Measurements from ENCODE around the gene TSHZ1. TPM values are rescaled to one million over a fixed set of nuclear protein-coding genes. Genes with fewer than 3 reads are reported as not detected.
"Not testable (repeated sequence)": the region's sequence is repeated elsewhere in the genome, so short reads cannot be mapped to it uniquely, and the experiment has no call there.

The TSHZ1 gene
- total RNA-seq, 1 donor from 2014 or later, result 12.1 TPM

DNA sequence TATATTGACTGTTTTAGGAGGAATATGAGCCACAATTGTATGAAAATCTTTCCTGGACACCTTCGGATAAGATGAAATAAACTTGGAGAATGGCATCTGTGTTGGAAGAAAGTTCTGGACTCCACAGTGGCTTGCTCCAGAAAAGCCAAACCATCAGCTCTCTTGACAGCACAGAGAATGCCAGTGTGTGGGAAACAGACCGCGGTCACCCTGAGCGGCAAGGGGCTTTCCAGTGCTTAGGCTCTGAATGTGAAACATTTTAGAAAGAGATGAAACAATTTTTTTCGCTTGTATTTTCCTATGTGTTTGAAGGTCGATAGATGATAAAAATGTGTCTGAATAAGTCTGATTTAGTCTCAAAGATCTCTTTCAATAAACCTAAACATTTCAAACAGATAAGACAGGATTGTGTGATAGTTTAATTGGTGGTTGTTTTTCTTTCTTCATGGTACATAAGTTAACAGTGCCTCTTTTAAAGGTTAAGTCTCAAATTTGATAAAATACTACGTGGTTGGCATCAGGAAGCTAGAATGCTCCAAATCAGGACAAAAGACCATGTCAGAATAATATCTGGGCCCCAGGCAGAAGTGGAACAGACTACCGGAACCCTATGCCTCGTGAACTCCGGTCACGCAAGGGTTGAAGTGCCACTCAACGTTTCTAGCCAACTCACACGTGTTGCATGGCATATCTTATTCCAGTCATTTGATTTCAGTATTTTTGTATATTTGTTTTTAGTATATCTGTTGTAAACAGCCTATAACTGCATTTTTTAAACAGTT, 30.6 kb upstream of the TSHZ1 start:
- DNase-seq (ENCODE audit: low spot score) (no peak), ATAC-seq (no peak)

DNA sequence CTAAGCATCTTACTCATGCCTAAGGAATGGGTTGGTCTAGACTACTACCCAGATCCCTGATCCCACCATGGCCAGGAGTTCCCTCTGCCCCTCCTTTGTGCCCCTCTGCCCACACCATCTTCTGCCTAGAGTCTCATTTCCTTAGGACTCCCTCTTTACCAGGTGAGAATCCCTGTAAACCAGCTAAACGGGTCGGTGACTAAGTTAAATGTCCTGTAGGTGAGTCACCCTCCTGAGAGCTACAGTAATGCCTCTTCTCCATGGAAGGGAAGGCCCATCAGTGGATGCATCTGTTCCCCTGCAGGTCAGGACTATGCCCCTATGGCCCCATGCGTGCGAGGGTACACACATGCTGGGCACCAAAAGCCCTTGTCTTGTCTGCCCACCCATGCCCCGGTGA, 27.1 kb upstream of the TSHZ1 start:
- DNase-seq (ENCODE audit: low spot score) (no peak), ATAC-seq (no peak)

DNA sequence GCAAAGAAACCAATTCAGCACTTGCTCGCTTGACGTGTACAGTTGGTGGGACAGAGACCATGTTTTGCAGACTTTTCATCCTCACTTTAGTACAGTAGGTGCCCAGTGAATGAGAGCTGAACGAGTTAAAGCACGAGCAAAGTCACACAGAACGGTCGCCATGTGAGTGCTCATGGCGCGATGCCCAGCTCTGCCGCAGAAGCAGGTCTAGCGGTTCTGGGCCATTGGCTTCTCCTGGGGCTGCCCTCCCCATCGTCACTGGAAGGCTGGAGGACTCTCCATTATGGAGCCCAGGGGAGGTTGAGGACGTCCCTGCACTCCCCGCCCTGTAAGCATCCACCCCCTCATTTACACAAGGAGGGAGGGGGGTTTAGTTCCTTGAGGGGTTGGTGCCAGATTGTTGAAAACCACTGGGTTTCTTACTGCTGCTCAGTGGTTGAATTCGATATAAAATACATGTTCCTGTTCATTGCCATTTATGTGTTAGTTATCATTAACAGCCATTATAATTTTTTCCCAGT, 26.6 kb upstream of the TSHZ1 start:
- ATAC-seq (no peak), DNase-seq (ENCODE audit: low spot score) (no peak)

DNA sequence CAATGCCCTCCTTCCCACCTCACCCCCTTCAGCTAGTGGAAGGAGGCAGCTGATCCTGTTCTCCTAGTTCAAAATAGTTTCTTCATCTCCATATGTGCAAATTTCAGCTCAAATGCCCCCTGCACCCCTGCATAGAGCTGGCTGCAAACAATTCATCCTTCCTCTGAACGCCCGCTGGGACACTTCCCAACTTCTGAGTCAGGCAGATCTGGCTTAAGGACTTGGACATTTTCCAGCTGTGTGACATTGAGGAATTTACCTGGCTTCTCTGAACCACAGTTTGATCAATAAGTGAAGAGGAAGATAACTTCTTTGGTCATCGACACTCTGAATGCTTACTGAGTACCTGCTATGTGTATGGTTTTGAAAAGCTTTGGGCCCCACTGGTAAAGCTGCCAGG, 25.1 kb upstream of the TSHZ1 start:
- ATAC-seq, result no peak
- no peak for DNase-seq (ENCODE audit: low spot score)

GRCh38 chr18:75187702-75188101, 22.9 kb upstream of the TSHZ1 start:
- DNase-seq (ENCODE audit: low spot score); ATAC-seq: not testable (repeated sequence)

- no peak for ATAC-seq
- DNase-seq (ENCODE audit: low spot score), result no peak
Observed at GRCh38 chr18:75189696-75190095, 20.9 kb upstream of the TSHZ1 start.

- no peak for DNase-seq (ENCODE audit: low spot score)
- ATAC-seq, result no peak
Observed at GRCh38 chr18:75192899-75193298, 17.7 kb upstream of the TSHZ1 start.

GRCh38 chr18:75198036-75198435, 12.6 kb upstream of the TSHZ1 start:
- ATAC-seq (no peak), DNase-seq (ENCODE audit: low spot score) (no peak)

DNA sequence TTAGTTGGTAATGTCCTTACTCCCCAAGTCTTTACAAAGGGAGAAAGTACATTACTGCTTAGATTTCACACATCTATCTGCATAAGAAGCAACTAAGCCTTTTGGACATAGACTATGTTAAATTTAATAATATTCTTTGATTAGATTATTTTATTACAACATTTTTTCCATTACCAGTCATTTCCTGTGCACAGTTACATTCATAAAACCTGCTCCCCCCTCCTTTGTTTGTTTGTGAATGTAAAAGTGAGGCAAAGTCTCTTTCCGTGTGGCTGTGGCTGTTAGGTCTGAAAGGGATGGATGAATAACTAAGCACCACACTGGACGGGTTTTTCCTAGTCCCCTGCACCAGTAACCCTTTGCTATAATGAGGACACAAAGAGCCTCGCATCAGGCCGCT, 11.3 kb upstream of the TSHZ1 start:
- ATAC-seq (no peak), DNase-seq (ENCODE audit: low spot score) (no peak)

DNA sequence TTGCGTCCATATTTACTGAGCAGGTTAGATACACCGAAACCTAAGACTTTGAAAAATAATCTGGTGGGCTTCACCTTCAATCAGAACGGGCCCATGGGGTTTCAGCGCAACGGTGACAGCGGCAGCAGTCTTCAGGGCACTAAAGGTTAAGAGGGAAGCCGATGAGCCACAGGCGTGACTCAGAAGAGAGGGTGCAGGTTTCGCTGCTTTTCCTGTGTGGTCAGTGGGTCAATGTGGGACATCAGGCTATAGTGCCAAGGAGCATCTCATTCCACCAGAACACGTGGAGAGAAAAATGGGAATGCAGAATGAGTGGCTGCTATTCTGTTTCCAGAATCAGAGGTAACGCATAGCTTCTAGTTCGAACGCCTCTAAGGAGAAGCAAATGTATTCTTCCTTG, 10.5 kb upstream of the TSHZ1 start:
- no peak for DNase-seq (ENCODE audit: low spot score)
- no peak for ATAC-seq

DNA sequence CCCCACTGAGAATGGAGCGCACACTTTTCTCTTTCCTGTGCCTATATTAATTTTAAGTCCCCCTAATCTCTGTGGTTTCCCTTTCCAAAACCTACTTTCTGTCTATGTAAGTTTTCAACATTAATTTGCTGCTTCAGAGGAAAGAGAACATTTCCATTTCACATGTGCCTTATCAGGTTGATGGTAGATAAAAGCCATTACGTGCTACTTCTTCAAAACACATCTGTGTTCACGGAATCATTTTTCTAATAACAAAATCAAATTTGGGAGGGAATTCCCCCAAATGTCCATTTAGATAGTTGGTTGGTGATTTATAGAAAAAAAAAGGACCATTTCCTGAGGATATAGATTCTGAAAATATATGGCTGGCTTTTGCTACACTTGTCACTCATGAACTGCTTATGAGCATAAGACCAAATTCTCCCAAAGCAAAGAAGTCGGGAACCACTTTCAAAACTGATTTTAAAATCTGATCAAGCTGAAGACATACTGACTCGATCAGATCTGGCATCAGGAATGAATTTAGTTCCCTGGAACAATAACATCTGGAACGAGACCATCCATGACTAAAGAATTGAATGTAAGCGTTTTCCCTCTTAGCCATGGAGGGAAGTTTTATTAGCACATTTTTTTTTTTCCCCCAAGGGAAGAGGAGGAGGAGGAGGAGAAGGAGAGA, 9.9 kb upstream of the TSHZ1 start:
- DNase-seq (ENCODE audit: low spot score), result no peak
- no peak for ATAC-seq

GRCh38 chr18:75201282-75202270, 9.0 kb upstream of the TSHZ1 start:
- ATAC-seq (peak; percentile 88), DNase-seq (ENCODE audit: low spot score) (peak; percentile 64)

- DNase-seq (ENCODE audit: low spot score) (no peak), ATAC-seq (no peak)
Observed at GRCh38 chr18:75202696-75203365, 7.8 kb upstream of the TSHZ1 start.

GRCh38 chr18:75203416-75204268, 7.0 kb upstream of the TSHZ1 start:
- DNase-seq (ENCODE audit: low spot score) (no peak), ATAC-seq (no peak)

GRCh38 chr18:75204269-75204731, 6.3 kb upstream of the TSHZ1 start:
- DNase-seq (ENCODE audit: low spot score) (no peak), ATAC-seq (no peak)

DNA sequence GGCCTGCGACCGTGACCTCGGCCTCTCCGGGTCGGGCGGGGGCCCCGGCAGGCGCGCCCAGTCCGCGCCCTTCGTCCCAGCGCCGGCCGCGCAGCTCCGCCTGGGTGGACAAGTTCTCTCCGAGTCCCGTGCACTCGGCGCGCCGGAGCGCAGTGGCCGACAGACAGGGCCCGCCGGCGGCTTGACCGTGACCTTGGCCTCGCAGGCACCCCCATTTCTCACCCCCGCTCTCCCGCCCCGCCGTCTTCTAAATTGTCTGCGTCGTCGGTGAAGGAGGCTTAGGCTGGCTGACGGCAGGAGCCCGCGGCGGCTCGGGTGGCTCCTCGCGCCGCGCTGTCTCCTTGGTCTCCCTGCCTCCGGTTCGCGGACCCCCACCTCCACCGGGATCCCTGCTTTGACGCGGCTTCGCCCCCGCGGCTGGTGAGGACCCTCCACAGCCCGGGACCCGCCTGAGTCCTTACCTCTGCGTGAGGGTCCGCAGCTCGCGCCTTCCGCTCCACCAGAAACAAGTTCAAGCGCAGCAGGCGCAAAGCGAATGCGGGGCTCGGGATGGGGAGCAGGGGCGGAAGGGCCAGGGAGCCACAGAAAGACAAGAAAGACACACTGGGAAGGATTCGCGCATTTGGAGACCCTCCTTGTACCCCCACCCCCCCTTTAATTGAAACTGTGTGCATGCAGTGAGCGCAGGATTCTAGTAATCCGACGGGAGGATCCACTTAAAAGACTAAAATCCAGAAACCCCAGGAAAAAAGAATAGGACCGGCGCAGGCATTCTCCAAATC, 5.7 kb upstream of the TSHZ1 start:
- ATAC-seq, result no peak
- no peak for DNase-seq (ENCODE audit: low spot score)

DNA sequence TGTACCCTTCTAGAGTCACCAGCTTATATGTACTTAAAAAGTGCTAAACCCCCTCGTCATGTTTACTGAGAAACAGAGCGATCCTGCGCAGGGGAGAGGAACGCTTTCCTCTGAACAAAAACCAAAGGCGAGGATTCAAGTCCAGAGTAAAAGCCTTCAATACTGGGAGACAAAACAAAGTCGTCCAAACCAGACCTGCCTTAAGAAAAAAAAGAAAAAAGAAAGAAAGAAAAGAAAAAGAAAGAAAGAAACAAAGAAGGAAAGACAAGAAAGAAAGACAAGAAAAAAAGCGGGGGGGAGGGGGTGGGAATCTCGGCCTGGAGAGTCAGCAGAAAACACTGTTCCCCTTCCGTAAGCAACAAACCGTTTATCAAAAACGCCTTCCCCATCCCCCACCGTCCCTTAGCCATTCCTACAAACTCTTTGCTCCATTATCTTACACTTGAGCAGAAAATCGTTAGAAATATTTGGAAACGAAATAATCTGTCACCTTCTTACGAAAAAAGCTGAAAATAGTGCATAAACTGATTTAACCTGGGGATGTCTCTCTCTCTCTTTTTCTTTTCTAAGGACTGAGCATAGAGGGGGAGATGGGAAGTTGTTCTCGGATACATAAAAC, 5.0 kb upstream of the TSHZ1 start:
- ATAC-seq (no peak), DNase-seq (ENCODE audit: low spot score) (no peak)

Measured in left lobe of liver (tissue), 2 donors.